HG03139 (cell line): ENCODE data around the gene TKTL1.
A peak's percentile ranks its signal among the peaks of the same experiment; 100 is the strongest.
"Not testable (repeated sequence)": the region's sequence is repeated elsewhere in the genome, so short reads cannot be mapped to it uniquely, and the experiment has no call there.

Source experiments
- ATAC-seq: cut with Tn5 transposase; IDR thresholded peaks from one replicate; pipeline ENCODE4 v1.9.1; 2021; ENCODE audit not compliant: unreplicated experiment

Gene TKTL1, protein sequence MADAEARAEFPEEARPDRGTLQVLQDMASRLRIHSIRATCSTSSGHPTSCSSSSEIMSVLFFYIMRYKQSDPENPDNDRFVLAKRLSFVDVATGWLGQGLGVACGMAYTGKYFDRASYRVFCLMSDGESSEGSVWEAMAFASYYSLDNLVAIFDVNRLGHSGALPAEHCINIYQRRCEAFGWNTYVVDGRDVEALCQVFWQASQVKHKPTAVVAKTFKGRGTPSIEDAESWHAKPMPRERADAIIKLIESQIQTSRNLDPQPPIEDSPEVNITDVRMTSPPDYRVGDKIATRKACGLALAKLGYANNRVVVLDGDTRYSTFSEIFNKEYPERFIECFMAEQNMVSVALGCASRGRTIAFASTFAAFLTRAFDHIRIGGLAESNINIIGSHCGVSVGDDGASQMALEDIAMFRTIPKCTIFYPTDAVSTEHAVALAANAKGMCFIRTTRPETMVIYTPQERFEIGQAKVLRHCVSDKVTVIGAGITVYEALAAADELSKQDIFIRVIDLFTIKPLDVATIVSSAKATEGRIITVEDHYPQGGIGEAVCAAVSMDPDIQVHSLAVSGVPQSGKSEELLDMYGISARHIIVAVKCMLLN

GRCh38 chrX:154295664-154296310, at the start of gene TKTL1:
TKTL1 (plus strand) TSS chrX:154295795; CDS start chrX:154295860, 65 bp downstream.
- ATAC-seq: no peak

GRCh38 chrX:154247377-154248045, 48.1 kb upstream of the TKTL1 start:
- not testable (repeated sequence) for ATAC-seq

DNA sequence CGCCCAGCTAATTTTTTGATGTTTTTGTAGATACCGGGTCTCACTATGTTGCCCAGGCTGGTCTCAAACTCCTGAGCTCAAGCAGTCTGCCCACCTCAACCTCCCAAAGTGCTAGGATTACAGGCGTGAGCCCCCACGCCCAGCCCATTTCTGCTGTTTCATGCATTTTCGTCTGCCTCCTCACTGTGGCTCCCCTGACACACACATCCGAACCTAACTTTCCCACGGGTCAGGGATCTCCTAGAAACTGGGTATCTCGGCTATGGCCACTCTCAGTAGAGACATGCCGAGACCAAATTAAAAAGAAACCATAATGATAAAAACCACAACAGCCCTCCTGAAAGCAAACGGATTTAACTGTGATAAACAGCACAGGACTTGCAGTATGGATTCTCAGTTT, 47.5 kb upstream of the TKTL1 start:
- ATAC-seq: not testable (repeated sequence)

GRCh38 chrX:154257282-154257681, 38.3 kb upstream of the TKTL1 start, which contains the start of gene OPN1MW3:
OPN1MW3 (plus strand) TSS chrX:154257582; CDS start chrX:154257620, 38 bp downstream.
- not testable (repeated sequence) for ATAC-seq

DNA sequence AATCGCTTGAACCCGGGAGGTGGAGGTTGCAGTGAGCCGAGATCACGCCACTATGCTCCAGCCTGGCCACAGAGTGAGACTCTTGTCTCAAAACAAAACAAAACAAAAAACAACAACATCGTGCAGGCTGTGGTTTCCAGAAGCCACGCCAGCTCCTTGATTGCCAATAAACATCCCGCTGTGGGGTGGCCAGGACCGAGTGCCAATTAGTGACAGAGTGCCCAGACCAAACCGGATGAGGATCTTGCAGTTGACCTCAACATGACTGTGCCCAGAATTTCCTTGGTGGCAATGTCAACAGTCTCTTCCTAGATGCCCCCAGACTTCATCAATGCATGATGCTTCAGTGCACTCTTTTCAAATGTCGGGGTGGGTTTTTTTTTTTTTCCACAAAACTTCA, 36.9 kb upstream of the TKTL1 start:
- ATAC-seq: not testable (repeated sequence)

- ATAC-seq: not testable (repeated sequence)
Observed at GRCh38 chrX:154263072-154263471, 32.5 kb upstream of the TKTL1 start.

DNA sequence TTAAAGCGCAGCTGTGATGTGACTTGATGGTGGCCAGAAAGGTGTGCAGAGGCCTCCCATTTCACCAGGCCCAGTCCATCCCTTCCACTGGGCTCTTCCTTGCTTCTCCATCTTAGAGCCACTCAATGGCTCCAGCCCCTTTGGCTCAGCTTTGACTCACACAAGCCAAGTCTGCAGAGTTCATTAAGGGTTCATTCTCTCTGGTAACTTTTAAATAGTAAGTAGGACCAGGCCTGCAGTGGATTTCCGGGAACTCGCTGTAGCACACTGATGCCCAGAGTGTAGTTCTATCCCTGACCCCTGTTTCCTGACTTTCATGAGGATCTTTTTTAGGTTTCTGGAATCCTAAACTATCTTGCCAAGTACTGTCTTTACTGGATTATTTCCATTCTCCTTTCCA, 26.4 kb upstream of the TKTL1 start:
- ATAC-seq: not testable (repeated sequence)

DNA sequence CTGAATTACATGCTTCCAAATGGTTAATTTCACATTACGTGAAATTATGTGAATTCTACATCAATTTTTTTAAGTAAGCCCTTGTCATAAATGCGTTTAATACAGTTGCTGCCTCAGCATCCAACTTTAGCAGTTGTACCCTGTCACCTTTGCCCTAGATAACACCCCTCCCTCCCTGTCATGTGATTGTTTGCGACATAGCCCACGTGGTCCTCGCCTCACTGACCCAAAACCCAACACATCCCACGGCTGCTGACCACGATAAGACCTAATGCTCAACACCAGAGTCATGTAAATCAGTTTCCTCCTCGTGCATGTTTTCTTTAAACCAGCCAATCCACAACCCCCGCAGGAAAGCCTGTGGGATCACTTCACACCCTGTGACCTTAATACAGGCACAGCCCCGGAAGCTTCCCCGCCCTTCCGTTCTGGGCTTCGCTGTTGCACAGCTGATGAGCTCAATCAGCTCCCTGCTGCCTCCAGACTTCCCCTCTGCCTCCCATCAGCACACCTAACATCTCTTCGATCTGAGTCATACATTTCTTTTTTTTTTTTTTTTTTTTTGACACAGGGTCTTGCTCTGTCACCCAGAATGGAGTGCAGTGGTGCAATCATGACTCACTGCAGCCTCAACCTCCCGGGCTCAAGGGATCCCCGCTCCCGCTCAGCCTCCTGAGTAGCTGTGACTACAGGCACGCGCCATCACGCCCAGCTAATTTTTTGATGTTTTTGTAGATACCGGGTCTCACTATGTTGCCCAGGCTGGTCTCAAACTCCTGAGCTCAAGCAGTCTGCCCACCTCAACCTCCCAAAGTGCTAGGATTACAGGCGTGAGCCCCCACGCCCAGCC, 10.9 kb upstream of the TKTL1 start:
- ATAC-seq: peak; percentile 73

DNA sequence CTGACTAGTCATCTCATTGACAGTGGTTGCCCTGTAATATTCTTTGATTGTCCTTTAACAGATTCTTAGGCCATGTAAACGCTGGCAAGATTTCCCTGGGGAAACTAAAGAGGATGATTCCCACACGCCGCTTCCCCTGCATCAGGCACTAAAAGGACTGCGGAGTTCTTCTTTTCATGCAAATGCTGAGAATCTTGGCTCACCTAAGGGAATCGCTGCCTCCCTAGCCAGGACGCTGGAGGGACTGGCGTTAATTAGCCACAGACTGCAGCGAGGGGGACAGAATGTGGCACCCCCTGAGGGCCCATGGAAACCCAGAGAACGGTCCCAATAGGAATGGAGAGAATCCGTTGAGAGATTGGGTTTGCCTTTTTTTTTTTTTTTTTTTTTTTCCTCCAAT, 9.2 kb upstream of the TKTL1 start:
- ATAC-seq: not testable (repeated sequence)

GRCh38 chrX:154294791-154295574, 612 bp upstream of the TKTL1 start, which contains the start of gene TEX28:
TEX28 (minus strand) TSS chrX:154295124; CDS start chrX:154292117, 3,007 bp downstream.
- no peak for ATAC-seq

GRCh38 chrX:154296731-154297130, 1.1 kb downstream of the TKTL1 start:
- no peak for ATAC-seq

GRCh38 chrX:154298312-154298711, 2.7 kb downstream of the TKTL1 start:
- ATAC-seq: no peak

DNA sequence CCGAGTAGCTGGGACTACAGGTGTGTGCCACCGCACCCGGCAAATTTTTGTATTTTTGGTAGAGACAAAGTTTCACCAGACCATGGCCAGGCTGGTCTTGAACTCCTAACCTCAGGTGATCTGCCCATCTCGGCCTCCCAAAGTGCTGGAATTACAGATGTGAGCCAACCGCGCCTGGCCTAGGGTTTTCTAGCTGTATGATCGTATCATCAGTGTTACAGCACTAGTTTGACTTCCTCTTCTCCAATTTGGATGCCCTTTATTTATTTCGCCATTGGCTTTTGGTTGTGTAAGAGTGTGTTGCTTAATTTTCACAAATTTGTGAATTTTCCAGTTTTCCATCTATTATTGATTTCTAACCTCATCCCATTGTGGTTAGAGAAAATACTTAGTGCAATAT, 5.2 kb downstream of the TKTL1 start:
- no peak for ATAC-seq

DNA sequence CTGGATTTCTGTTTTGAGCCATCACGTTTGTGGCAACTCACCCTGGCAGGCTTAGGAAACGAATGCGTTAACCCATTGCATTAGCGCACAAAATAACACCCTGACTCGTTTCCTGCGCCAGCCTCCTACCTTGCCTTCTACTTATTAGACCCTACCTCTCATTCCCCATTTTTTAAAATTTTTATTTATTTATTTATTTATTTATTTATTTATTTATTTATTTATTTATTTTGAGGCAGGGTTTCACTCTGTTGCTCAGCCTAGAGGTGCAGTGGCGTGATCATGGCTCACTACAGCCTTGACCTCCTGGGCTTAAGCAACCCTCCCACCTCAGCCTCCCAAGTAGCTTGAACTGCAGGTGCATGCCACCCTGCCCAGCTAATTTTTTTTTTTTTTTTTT, 7.4 kb downstream of the TKTL1 start:
- not testable (repeated sequence) for ATAC-seq

DNA sequence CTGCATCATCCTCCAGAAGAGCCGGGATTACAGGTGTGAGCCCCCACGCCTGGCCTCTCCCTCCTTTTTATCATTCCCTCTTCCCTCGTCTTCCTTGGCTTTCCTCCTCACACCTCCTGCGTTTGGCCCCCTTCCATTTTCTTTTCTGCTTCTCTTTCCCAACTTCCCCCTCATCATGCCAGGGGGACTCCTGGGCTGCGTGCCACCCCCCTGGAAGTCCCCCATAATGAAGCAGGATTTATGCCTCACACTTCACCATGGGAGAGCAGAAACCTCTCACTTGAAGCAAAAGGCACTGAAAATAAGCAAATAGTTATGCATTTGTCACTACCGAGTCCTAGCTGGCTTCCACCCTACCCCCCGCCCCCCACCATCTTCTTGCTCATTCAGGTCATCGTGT, 7.9 kb downstream of the TKTL1 start:
- ATAC-seq: no peak

DNA sequence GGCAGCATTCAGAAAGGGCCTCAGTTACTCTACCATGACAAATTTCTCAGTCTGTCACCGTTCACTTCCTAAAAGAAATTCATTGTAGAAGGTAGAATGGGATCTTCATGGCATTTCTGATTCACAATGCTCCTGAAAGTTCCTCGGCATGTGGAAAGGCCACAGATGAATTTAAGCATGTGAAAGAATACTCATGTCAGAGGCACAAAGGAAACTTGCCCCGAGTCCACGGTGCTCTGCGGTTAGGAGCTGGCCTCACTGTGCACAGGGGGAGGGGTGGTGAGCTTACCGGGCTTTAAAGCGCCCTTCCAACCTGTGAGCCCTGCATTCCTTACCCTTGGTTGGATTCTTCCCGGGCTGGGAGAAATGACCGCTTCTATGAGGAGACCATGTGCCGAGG, 9.3 kb downstream of the TKTL1 start:
- ATAC-seq: no peak

DNA sequence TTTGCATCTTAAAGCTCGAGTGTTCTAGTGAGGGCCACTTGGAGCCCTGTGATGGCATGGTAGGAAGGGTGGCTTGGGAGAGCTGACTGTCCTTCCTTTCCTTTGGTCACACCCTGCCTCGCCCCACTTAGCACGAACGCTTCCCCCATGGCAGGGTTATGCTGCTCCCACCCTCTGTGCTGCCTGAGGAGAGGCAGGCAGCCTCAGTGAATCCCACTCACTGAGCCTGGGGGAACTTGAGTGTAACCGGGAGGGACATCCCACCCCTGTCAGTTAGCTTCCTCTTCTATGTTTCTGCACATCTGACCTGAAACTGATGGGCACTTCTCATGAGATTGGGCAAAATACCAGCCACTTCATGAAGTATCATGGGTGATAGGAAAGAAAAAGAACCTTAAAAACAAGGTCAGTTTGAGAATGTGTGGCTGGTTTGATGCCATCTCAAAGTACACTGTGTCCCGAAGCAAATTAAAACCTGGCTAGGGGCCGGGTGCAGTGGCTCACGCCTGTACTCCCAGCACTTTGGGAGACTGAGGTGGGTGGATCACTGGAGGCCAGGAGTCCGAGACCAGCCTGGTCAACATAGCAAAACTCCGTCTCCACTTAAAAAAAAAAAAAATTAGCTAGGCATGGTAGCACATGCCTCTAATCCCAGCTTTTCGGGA, 10.1 kb downstream of the TKTL1 start:
- no peak for ATAC-seq

- ATAC-seq: no peak
Observed at GRCh38 chrX:154307202-154307601, 11.6 kb downstream of the TKTL1 start.
